H1 (cell line): ENCODE results near the gene UBASH3B. TPM values are rescaled to one million over a fixed set of nuclear protein-coding genes. Genes with fewer than 3 reads are reported as not detected.

Experiments used
- CTCF ChIA-PET: fragments of 300-600 bp; sonication (Branson Sonifier 250); formaldehyde crosslinking; loops from one replicate; lab custom pipeline; 2021; ENCODE audit not compliant: partially characterized antibody; lab: Charles Lee
- POLR2A ChIA-PET: fragments of 300-600 bp; sonication (Branson Sonifier 250); formaldehyde crosslinking; loops from one replicate; lab custom pipeline; 2021; ENCODE audit warnings: inconsistent platforms; ENCODE audit not compliant: partially characterized antibody; lab: Charles Lee
- DNase-seq, 2 experiments: peaks; one replicate each; pipeline versions ENCODE4 v3.0.0 to v3.0.0-alpha.2; 2010 to 2022; ENCODE audit warnings: low spot score in 2 of 2, low read depth in 1 of 2, mixed read lengths in 1 of 2
- FAIRE-seq: peaks from 2 replicates; lab custom pipeline; 2011; peaks lifted over from hg19 to GRCh38; lab: Jason Lieb, UNC
- H2AFZ ChIP-seq: 2 replicates; pipeline ENCODE4 v1.8.1; 2012; ENCODE audit warnings: low read length, inconsistent platforms
- H2AK5ac ChIP-seq: 2 replicates; pipeline ENCODE4 v1.6.1; 2013; ENCODE audit warnings: low read depth, low read length
- H2BK120ac ChIP-seq: replicated peaks from 2 replicates; pipeline ENCODE3; 2013; ENCODE audit warnings: low read depth, low read length, inconsistent platforms
- H2BK12ac ChIP-seq: 2 replicates; pipeline ENCODE4 v1.6.1; 2013; ENCODE audit warnings: low read depth, low read length
- H2BK15ac ChIP-seq: 2 replicates; pipeline ENCODE4 v1.6.1; 2013; ENCODE audit warnings: low read length
- H2BK20ac ChIP-seq: 2 replicates; pipeline ENCODE4 v1.6.1; 2013; ENCODE audit warnings: low read length
- H2BK5ac ChIP-seq: 2 replicates; pipeline ENCODE4 v1.6.1; 2013; ENCODE audit warnings: low read depth, low read length
- H3K14ac ChIP-seq: 2 replicates; pipeline ENCODE4 v1.6.1; 2013; ENCODE audit warnings: inconsistent platforms; ENCODE audit not compliant: insufficient read length
- H3K18ac ChIP-seq: 2 replicates; pipeline ENCODE4 v1.6.1; 2013; ENCODE audit warnings: low read length; ENCODE audit errors: extremely low read depth
- H3K23ac ChIP-seq: 2 replicates; pipeline ENCODE4 v1.6.1; 2013; ENCODE audit warnings: inconsistent platforms; ENCODE audit not compliant: insufficient read length
- H3K23me2 ChIP-seq: 2 replicates; pipeline ENCODE4 v1.6.1; 2013; ENCODE audit warnings: low read depth, low read length
- H3K27ac ChIP-seq: 2 replicates; pipeline ENCODE4 v1.6.1; 2011; ENCODE audit warnings: low read depth, low read length, inconsistent platforms
- H3K27me3 ChIP-seq, 4 experiments: replicated peaks in 1 of 4; 1 replicate in 1 of 4; 2 replicates in 3 of 4; pipeline versions ENCODE4 v1.6.1 to v1.8.1; 2011 to 2013; ENCODE audit warnings: low read length in 3 of 4, mild to moderate bottlenecking in 3 of 4, inconsistent platforms in 2 of 4, mixed read lengths in 2 of 4, moderate library complexity in 1 of 4; ENCODE audit not compliant: control insufficient read depth in 3 of 4, insufficient read depth in 3 of 4; ENCODE audit errors: extremely low read depth in 1 of 4
- H3K36me3 ChIP-seq, 4 experiments: 2 replicates each; pipeline versions ENCODE4 v1.6.1 to v1.8.1; 2011 to 2013; ENCODE audit warnings: mild to moderate bottlenecking in 4 of 4, low read length in 3 of 4, moderate library complexity in 2 of 4, control low read depth in 1 of 4, inconsistent platforms in 1 of 4; ENCODE audit not compliant: insufficient read depth in 4 of 4, control insufficient read depth in 2 of 4
- H3K4ac ChIP-seq: replicated peaks from 2 replicates; pipeline ENCODE3; 2013; ENCODE audit warnings: low read length, low read depth, mixed read lengths, inconsistent platforms; ENCODE audit not compliant: insufficient read length
- H3K4me1 ChIP-seq, 4 experiments: replicated peaks in 1 of 4; 1 replicate in 1 of 4; 2 replicates in 3 of 4; pipeline versions ENCODE4 v1.6.1 to v1.8.1; 2011 to 2013; ENCODE audit warnings: low read length in 3 of 4, inconsistent platforms in 2 of 4, mixed read lengths in 1 of 4; ENCODE audit not compliant: insufficient read depth in 4 of 4, control insufficient read depth in 3 of 4
- H3K4me2 ChIP-seq, 2 experiments: 2 replicates each; pipeline versions ENCODE4 v1.6.1 to v1.8.1; 2011 to 2013; ENCODE audit warnings: low read depth in 2 of 2, low read length in 2 of 2, control low read depth in 1 of 2, inconsistent platforms in 1 of 2, mild to moderate bottlenecking in 1 of 2; ENCODE audit not compliant: insufficient read depth in 1 of 2
- H3K4me3 ChIP-seq, 4 experiments: fragments of 200-600, 300-600 bp in 1 of 4; sonication (generic), shearing (Covaris generic), sonication (Bioruptor Twin) in 1 of 4; 2 replicates each; pipeline versions ENCODE4 v1.5.1 to v1.8.1; 2011 to 2016; ENCODE audit warnings: low read length in 4 of 4, low read depth in 3 of 4, control low read depth in 2 of 4, inconsistent platforms in 2 of 4, mild to moderate bottlenecking in 2 of 4, mixed read lengths in 1 of 4, moderate library complexity in 1 of 4; ENCODE audit not compliant: insufficient read depth in 2 of 4; ENCODE audit errors: extremely low read depth in 1 of 4
- H3K56ac ChIP-seq: replicated peaks from 2 replicates; pipeline ENCODE3; 2013; ENCODE audit warnings: low read depth, mild to moderate bottlenecking, mixed read lengths, low read length, inconsistent platforms; ENCODE audit not compliant: insufficient read length
- H3K79me1 ChIP-seq: 2 replicates; pipeline ENCODE4 v1.6.1; 2013; ENCODE audit warnings: low read depth, low read length, control low read depth
- H3K79me2 ChIP-seq, 2 experiments: 2 replicates each; pipeline versions ENCODE4 v1.6.1 to v1.8.1; 2012 to 2013; ENCODE audit warnings: low read length in 2 of 2, mild to moderate bottlenecking in 2 of 2, inconsistent platforms in 1 of 2; ENCODE audit not compliant: insufficient read depth in 2 of 2, control insufficient read depth in 1 of 2
- H3K9ac ChIP-seq, 4 experiments: replicated peaks in 1 of 4; 1 replicate in 1 of 4; 2 replicates in 3 of 4; pipeline versions ENCODE4 v1.6.1 to v1.8.1; 2011 to 2013; ENCODE audit warnings: low read depth in 3 of 4, low read length in 3 of 4, control low read depth in 2 of 4, mild to moderate bottlenecking in 2 of 4, moderate library complexity in 2 of 4, inconsistent platforms in 1 of 4; ENCODE audit errors: extremely low read depth in 1 of 4
- H3K9me3 ChIP-seq, 2 experiments: 2 replicates each; pipeline versions ENCODE4 v1.6.1 to v1.8.1; 2012 to 2013; ENCODE audit warnings: mild to moderate bottlenecking in 2 of 2, moderate library complexity in 2 of 2, control low read depth in 1 of 2, inconsistent platforms in 1 of 2, low read depth in 1 of 2, low read length in 1 of 2, mixed read lengths in 1 of 2; ENCODE audit not compliant: insufficient read depth in 2 of 2
- H4K20me1 ChIP-seq, 2 experiments: replicated peaks in 1 of 2; 2 replicates each; pipeline versions ENCODE3 to v1.8.1; 2011 to 2013; ENCODE audit warnings: inconsistent platforms in 2 of 2, low read length in 2 of 2, mild to moderate bottlenecking in 1 of 2; ENCODE audit not compliant: insufficient read depth in 2 of 2, control insufficient read depth in 1 of 2
- H4K5ac ChIP-seq: 2 replicates; pipeline ENCODE4 v1.6.1; 2013; ENCODE audit warnings: low read length, low read depth, mixed read lengths, inconsistent platforms; ENCODE audit not compliant: insufficient read length
- H4K8ac ChIP-seq: 2 replicates; pipeline ENCODE4 v1.8.0; 2013; ENCODE audit warnings: mild to moderate bottlenecking, moderate library complexity, low read length, inconsistent platforms; ENCODE audit not compliant: insufficient read depth; ENCODE audit errors: extremely low read depth
- H4K91ac ChIP-seq: replicated peaks from 2 replicates; pipeline ENCODE3; 2013; ENCODE audit warnings: low read length, mixed read lengths, inconsistent platforms; ENCODE audit not compliant: insufficient read length
- BRCA1 ChIP-seq: IDR thresholded peaks from 2 replicates; pipeline ENCODE4 v1.6.1; 2012; ENCODE audit warnings: low read depth, low read length, improper control_type of control experiment
- CBX8 ChIP-seq: fragments of 300-800, 300-1000 bp; sonication (generic); IDR thresholded peaks from 2 replicates; pipeline ENCODE4 v1.7.1; 2016; ENCODE audit warnings: low read depth, low read length, borderline replicate concordance
- CREB1 ChIP-seq: IDR thresholded peaks from 2 replicates; pipeline ENCODE4 v1.6.1; 2012; ENCODE audit warnings: inconsistent platforms
- CTCF ChIP-seq, 3 experiments: IDR thresholded peaks; 1 replicate in 2 of 3; 2 replicates in 1 of 3; pipeline versions ENCODE4 v1.5.1 to v1.6.1; 2011; ENCODE audit warnings: low read length in 3 of 3, mild to moderate bottlenecking in 3 of 3, inconsistent platforms in 2 of 3, low read depth in 1 of 3, moderate library complexity in 1 of 3; ENCODE audit not compliant: insufficient read depth in 1 of 3; ENCODE audit errors: control extremely low read depth in 1 of 3
- FOSL1 ChIP-seq: IDR thresholded peaks from 2 replicates; pipeline ENCODE4 v1.6.1; 2011; ENCODE audit warnings: mild to moderate bottlenecking, low read depth, low read length, moderate library complexity; ENCODE audit not compliant: insufficient read depth
- JUN ChIP-seq: IDR thresholded peaks from 2 replicates; pipeline ENCODE4 v1.6.1; 2011; ENCODE audit warnings: low read depth, mild to moderate bottlenecking, improper control_type of control experiment, low read length
- JUND ChIP-seq: IDR thresholded peaks from 2 replicates; pipeline ENCODE4 v1.6.1; 2011; ENCODE audit warnings: mild to moderate bottlenecking, improper control_type of control experiment, low read length
- NANOG ChIP-seq: IDR thresholded peaks from 2 replicates; pipeline ENCODE4 v1.6.1; 2011; ENCODE audit warnings: low read length, low read depth, mild to moderate bottlenecking, inconsistent platforms; ENCODE audit not compliant: insufficient read depth, poor library complexity, severe bottlenecking
- SIX5 ChIP-seq: IDR thresholded peaks from 2 replicates; pipeline ENCODE4 v1.6.1; 2011; ENCODE audit warnings: mild to moderate bottlenecking, low read depth, low read length
- SRF ChIP-seq: IDR thresholded peaks from 2 replicates; pipeline ENCODE4 v1.6.1; 2011; ENCODE audit warnings: mild to moderate bottlenecking, low read depth, low read length, moderate library complexity
- SUZ12 ChIP-seq: fragments of 200-600 bp; sonication (generic); IDR thresholded peaks from 2 replicates; pipeline ENCODE4 v1.6.1; 2012; ENCODE audit warnings: mild to moderate bottlenecking, inconsistent platforms, low read length, moderate library complexity, mixed read lengths
- ZNF274 ChIP-seq: IDR thresholded peaks from 2 replicates; pipeline ENCODE4 v1.7.0; 2012; ENCODE audit warnings: low read length, borderline replicate concordance; ENCODE audit errors: extremely low read depth
- WGBS, 2 experiments: shearing (Covaris generic) in 1 of 2; methylation state at CpG; one replicate each; pipeline versions ENCODE4 v1.1.6 to v1.1.7; 2013 to 2015; ENCODE audit warnings: low lambda C conversion rate in 2 of 2, mixed read lengths in 2 of 2, inconsistent platforms in 1 of 2, low coverage in 1 of 2, missing lambda C conversion rate in 1 of 2; ENCODE audit not compliant: insufficient replicate concordance in 2 of 2, insufficient coverage in 1 of 2, insufficient read length in 1 of 2; ENCODE audit errors: extremely low coverage in 1 of 2, missing lambda C conversion rate in 1 of 2; 5-methylcytosine and 5-hydroxymethylcytosine counted together
- polyA plus RNA-seq, 7 experiments: library from polyadenylated mRNA; depleted of rRNA in 3 of 7; stranded (reverse) in 5 of 7; unstranded in 2 of 7; fragments of >200 nt in 5 of 7; fragments of 200-250 nt in 2 of 7; gene quantifications; 1 replicate in 5 of 7; 2 replicates in 1 of 7; 4 replicates in 1 of 7; pipeline versions ENCODE4 v1.2.1 to v1.2.3, GENCODE V29; 2011 to 2013; ENCODE audit warnings: missing spikeins in 2 of 7, mixed read lengths in 2 of 7
- total RNA-seq: library from RNA; stranded (reverse); fragmentation: NEBNext Ultra II Directional; extraction: Animal tissue kit (Norgen Biotek cat#: 25700); gene quantifications from 2 replicates; pipeline ENCODE4 v1.2.1, GENCODE V29; 2021

UBASH3B gene
- total and polyA plus RNA-seq, 2 of the 8 experiments (the other 6 are each of a cell fraction or from before 2014, with no cell fraction given), result 7.5 to 9.5 TPM

DNA sequence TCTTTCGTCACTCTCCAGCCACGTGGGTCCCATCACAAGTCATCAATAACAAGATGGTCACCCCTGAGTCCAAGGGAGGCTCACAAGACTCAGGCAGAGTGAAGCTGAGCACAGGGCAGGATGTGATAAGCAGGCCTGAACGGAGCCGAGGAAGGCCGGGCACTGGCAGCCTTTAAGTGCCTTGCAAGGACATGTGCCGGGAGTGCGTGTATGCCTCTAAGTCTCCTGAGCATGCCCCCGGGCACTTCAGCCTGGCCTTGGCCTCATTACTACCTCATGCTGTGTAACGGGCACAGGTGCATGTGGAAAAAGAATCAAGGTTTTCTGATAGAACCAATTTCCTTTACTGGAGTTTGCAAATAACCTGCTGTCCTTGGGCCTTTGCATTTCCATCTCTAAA, 55.8 kb downstream of the UBASH3B start:
- CTCF ChIA-PET, result interaction anchor here (0.6 to 2.4 kb wide), 8 partner anchors 9 to 70 kb away, joined by 3 to 5 read pairs (median 4); no protein-coding TSS in a partner anchor
- DNase-seq (no peak), FAIRE-seq (no peak)
- no peaks in the 10 kb centered on the region for H3K9me3 ChIP-seq
- no peak overlapping the region for H4K5ac ChIP-seq
- no peaks in the 10 kb centered on the region for H4K20me1 ChIP-seq
- H3K23ac ChIP-seq, result no peak overlapping the region
- no peak overlapping the region for H2BK120ac ChIP-seq
- no peaks in the 10 kb centered on the region for H3K23me2 ChIP-seq
- H3K36me3 ChIP-seq, result no peaks in the 10 kb centered on the region
- H3K79me1 ChIP-seq, result no peaks in the 10 kb centered on the region
- no peak overlapping the region for H3K9ac ChIP-seq
- POLR2A ChIA-PET, result interaction anchor here (0.6 kb wide), 1 partner anchor 14 kb away, joined by 3 read pairs; no protein-coding TSS in a partner anchor
- no peak overlapping the region for H3K14ac ChIP-seq
- H3K4me1 ChIP-seq, result no peaks in the 10 kb centered on the region
- no peak overlapping the region for H2AFZ ChIP-seq
- H3K4me2 ChIP-seq, result no peak overlapping the region
- H3K27ac ChIP-seq, result no peak overlapping the region
- TF ChIP-seq SIX5, result no peak
- TF ChIP-seq SUZ12, result no peak
- no peak for TF ChIP-seq CREB1
- TF ChIP-seq NANOG, result no peak
- TF ChIP-seq SRF, result no peak
- no peak for TF ChIP-seq ZNF274
- no peak for TF ChIP-seq FOSL1
- no peak for TF ChIP-seq BRCA1
- no peak for TF ChIP-seq CBX8
- TF ChIP-seq JUN, result no peak
- TF ChIP-seq CTCF (IDR thresholded peaks at IDR 0.05; ENCODE audit: control extremely low read depth in 1 of 3, insufficient read depth in 1 of 3, low read depth in 1 of 3, low read length in 3 of 3), result no peak
- no peak for TF ChIP-seq JUND
- no peak overlapping the region for H3K18ac ChIP-seq
- WGBS, 2 experiments, result 85% methylated on average over 9 of the region's 9 CpGs; no CpG with 5 or more reads in 1 of the 2 experiments
- H2BK15ac ChIP-seq, result no peak overlapping the region
- H2BK20ac ChIP-seq, result no peak overlapping the region
- no peak overlapping the region for H2BK12ac ChIP-seq
- no peak overlapping the region for H2BK5ac ChIP-seq
- no peak overlapping the region for H3K4me3 ChIP-seq
- no peak overlapping the region for H4K8ac ChIP-seq
- H3K79me2 ChIP-seq, result no peaks in the 10 kb centered on the region
- H3K56ac ChIP-seq, result no peak overlapping the region
- no peaks in the 10 kb centered on the region for H3K27me3 ChIP-seq
- H3K4ac ChIP-seq, result no peak overlapping the region
- no peak overlapping the region for H4K91ac ChIP-seq
- no peak overlapping the region for H2AK5ac ChIP-seq
